CD4-positive, alpha-beta memory T cell (primary cell): ENCODE measurements around the gene LRSAM1. TPM values are rescaled to one million over a fixed set of nuclear protein-coding genes. Genes with fewer than 3 reads are reported as not detected.
A peak's percentile ranks its signal among the peaks of the same experiment; 100 is the strongest.

Source experiments
- CTCF ChIA-PET: fragments of 350-600 bp; sonication (Branson Sonifier 250); formaldehyde crosslinking; loops from one replicate; lab custom pipeline; 2021; ENCODE audit warnings: inconsistent platforms; ENCODE audit not compliant: partially characterized antibody; lab: Charles Lee
- POLR2A ChIA-PET: fragments of 350-600 bp; sonication (Branson Sonifier 250); formaldehyde crosslinking; loops from one replicate; lab custom pipeline; 2021; ENCODE audit not compliant: partially characterized antibody; lab: Charles Lee
- DNase-seq, 5 donors: peaks; one replicate each; pipeline versions ENCODE4 v3.0.0 to v3.0.0-alpha.2; 2020 to 2022; ENCODE audit warnings: mixed read lengths in 1 of 5
- H3K27ac ChIP-seq: one replicate; pipeline ENCODE4 v1.7.0; 2013; ENCODE audit warnings: low read depth, low read length
- H3K27me3 ChIP-seq: 2 replicates; pipeline ENCODE4 v1.7.0; 2013; ENCODE audit warnings: mild to moderate bottlenecking, low read length, moderate library complexity; ENCODE audit not compliant: insufficient read depth
- H3K36me3 ChIP-seq: 2 replicates; pipeline ENCODE4 v1.7.0; 2013; ENCODE audit warnings: mild to moderate bottlenecking, low read length, moderate library complexity; ENCODE audit not compliant: insufficient read depth
- H3K4me1 ChIP-seq: 2 replicates; pipeline ENCODE4 v1.7.0; 2013; ENCODE audit warnings: mild to moderate bottlenecking, low read length, moderate library complexity; ENCODE audit not compliant: insufficient read depth
- H3K4me3 ChIP-seq, 2 donors: one replicate each; pipeline ENCODE4 v1.7.0; 2013; ENCODE audit warnings: low read length in 2 of 2, mild to moderate bottlenecking in 1 of 2
- H3K9me3 ChIP-seq, 2 donors: one replicate each; pipeline ENCODE4 v1.7.0; 2013; ENCODE audit warnings: low read length in 2 of 2, control low read depth in 1 of 2; ENCODE audit not compliant: control insufficient read depth in 1 of 2
- H3K27ac Mint-ChIP-seq, 7 donors: one replicate each; pipeline ENCODE4 v1.8.0; 2020 to 2021; ENCODE audit warnings: mixed read lengths in 7 of 7, mild to moderate bottlenecking in 6 of 7, inconsistent platforms in 3 of 7, moderate library complexity in 3 of 7
- H3K27me3 Mint-ChIP-seq, 2 donors: one replicate each; pipeline ENCODE4 v1.8.0; 2020 to 2021; ENCODE audit warnings: mixed read lengths in 2 of 2
- H3K36me3 Mint-ChIP-seq, 2 donors: one replicate each; pipeline ENCODE4 v1.8.0; 2020 to 2021; ENCODE audit warnings: mixed read lengths in 2 of 2, inconsistent platforms in 1 of 2, mild to moderate bottlenecking in 1 of 2
- H3K4me1 Mint-ChIP-seq, 4 donors: one replicate each; pipeline ENCODE4 v1.8.0; 2020 to 2021; ENCODE audit warnings: mixed read lengths in 4 of 4, mild to moderate bottlenecking in 1 of 4
- H3K4me3 Mint-ChIP-seq, 8 donors: one replicate each; pipeline ENCODE4 v1.8.0; 2020 to 2021; ENCODE audit warnings: mixed read lengths in 8 of 8, mild to moderate bottlenecking in 7 of 8, moderate library complexity in 6 of 8, inconsistent platforms in 3 of 8
- H3K9me3 Mint-ChIP-seq, 8 donors: one replicate each; pipeline ENCODE4 v1.8.0; 2020 to 2021; ENCODE audit warnings: mixed read lengths in 8 of 8, mild to moderate bottlenecking in 5 of 8, inconsistent platforms in 3 of 8, moderate library complexity in 1 of 8
- intact Hi-C: fragments of 100-400 bp; cut with micrococcal nuclease; formaldehyde crosslinking; loops from one replicate; pipeline ENCODE4 v1.15.1; 2023
- polyA plus RNA-seq, 2 donors: library from polyadenylated mRNA; unstranded; fragments of 300-500 nt; fragmentation: Illumina TruSeq; gene quantifications; one replicate each; pipeline ENCODE4 v1.2.3, GENCODE V29; 2021
- total RNA-seq, 2 experiments: library from RNA; stranded (reverse); gene quantifications; one replicate each; pipeline ENCODE4 v1.2.3, GENCODE V29; 2021

Gene LRSAM1
- total and polyA plus RNA-seq, 4 experiments from 2014 or later = 4.3 to 31.3 (median 19.9) TPM

DNA sequence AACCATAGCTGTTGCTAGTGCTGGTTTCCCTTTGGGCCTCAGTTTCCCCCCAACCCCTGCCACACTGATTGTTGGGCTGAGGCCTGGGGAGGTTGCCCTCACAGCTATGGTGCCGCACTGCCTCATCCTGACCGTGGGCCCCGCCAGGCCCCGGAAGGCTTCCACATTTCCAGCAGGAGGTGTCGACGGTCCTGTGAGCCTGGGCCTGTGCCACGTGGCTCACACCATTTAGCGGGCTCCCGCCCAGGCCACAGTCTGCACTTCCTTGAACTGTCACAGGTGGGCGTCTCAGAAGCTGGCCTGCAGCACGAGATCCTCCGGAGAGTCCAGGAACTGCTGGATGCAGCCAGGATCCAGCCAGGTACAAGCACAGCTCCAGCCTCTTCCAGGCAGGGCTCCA, 45.7 kb downstream of the LRSAM1 start:
- CTCF ChIA-PET = no interaction called here
- peaks cover 5% of the 10 kb centered on the region for H3K36me3 ChIP-seq
- H3K9me3 Mint-ChIP-seq = no peaks in the 10 kb centered on the region

DNA sequence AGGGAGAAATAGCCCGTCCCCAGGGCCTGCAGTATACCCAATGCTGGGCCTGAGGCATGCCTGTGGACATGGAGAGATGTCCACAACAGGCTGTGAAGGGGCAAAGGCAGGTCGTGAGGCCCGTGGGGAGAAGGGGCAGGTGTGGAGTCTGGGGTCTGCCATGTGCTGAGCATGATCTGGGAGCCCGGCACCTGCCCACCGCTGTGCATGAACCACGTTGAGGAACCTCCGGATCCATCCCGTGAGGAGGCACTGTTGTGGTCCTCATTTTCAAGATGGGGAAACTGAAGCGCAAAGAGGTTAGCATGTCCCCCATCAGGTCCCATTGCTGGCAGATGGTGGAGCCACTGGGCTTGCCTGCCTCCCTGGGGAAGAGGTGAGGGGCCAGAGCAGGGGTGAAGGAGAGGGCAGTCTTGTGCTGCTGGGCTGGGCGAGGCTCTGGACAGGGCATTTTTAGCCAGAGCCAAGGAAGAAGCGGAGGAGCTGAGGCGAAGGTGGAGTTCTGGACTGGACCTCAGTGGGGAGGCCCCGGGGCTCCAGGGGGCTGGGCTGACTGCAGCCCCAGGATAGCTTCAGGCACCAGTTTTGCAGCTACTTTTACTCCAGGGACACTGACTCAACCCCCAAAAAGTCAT, 46.5 kb downstream of the LRSAM1 start:
- Histone ChIP-seq H3K27ac (no peak overlapping the region), H3K4me1 (no peaks in the 10 kb centered on the region), H3K36me3 (peaks cover 5% of the 10 kb centered on the region), H3K9me3 (no peaks in the 10 kb centered on the region), H3K27me3 (no peaks in the 10 kb centered on the region), H3K4me3 (no peak overlapping the region)
- no peaks in the 10 kb centered on the region for H3K9me3 Mint-ChIP-seq
- peaks cover 14 to 25% of the 10 kb centered on the region in 2 donors for H3K36me3 Mint-ChIP-seq
- no peak overlapping the region for H3K27ac Mint-ChIP-seq
- intact Hi-C loops = no loop called here
- CTCF ChIA-PET = no interaction called here
- no peaks in the 10 kb centered on the region for H3K4me1 Mint-ChIP-seq
- POLR2A ChIA-PET = no interaction called here
- H3K27me3 Mint-ChIP-seq = no peaks in the 10 kb centered on the region
- no peak for DNase-seq
- H3K4me3 Mint-ChIP-seq = no peak overlapping the region

More for the DNA sequence above, 45.7 kb downstream of the LRSAM1 start:
- no peaks in the 10 kb centered on the region for H3K4me1 Mint-ChIP-seq
- H3K4me1 ChIP-seq = no peaks in the 10 kb centered on the region
- no peaks in the 10 kb centered on the region for H3K27me3 Mint-ChIP-seq
- POLR2A ChIA-PET = no interaction called here
- no peak overlapping the region for H3K4me3 Mint-ChIP-seq
- H3K4me3 ChIP-seq = no peak overlapping the region
- intact Hi-C loops = no loop called here
- H3K9me3 ChIP-seq = no peaks in the 10 kb centered on the region
- no peaks in the 10 kb centered on the region for H3K27me3 ChIP-seq
- no peak overlapping the region for H3K27ac ChIP-seq
- H3K36me3 Mint-ChIP-seq = peaks cover 19 to 33% of the 10 kb centered on the region in 2 donors
- no peak for DNase-seq
- peak overlapping the region in 1 of 7 donors; percentile 41 for H3K27ac Mint-ChIP-seq

DNA sequence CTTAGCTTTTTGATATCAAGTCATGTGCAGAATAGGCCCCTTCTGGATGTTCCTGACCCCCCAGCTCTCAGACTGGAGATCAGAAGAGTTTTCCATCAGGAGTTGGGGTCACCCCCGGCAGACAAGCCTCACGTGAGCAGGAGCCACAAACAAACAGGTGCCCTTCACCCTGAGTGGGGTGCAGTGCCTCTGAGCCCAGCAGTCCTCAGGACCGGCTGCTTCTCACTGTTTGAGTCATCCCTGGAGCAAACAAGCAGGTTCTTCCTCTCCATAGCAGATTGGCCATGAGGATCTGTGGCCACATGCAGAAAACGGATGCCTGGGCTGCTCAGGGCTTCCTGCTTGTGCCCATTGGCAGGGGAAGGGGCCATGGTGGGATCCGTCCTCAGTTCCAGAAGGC, 47.0 kb downstream of the LRSAM1 start:
- H3K36me3 ChIP-seq = peaks cover 5% of the 10 kb centered on the region

DNA sequence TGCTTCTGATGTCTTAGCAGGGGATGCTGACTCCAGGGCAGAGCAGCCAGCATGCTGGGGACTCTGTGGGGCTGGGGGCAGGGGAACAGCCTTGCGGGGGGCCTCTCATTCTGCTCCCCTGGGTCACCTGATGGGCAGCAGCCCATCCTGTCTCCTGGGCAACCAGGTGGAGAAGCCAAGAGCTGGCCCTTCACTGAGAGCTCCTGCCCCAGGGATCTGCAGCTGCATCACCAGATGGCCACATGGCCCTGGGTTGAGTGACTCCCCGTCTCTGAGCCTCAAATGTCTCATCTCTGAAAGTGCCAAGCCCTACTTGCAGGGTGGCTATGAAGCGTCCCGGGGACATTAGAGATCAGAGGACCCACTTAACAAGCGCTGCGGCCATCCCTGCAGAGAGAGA, 49.1 kb downstream of the LRSAM1 start:
- Mint-ChIP-seq H3K4me3 (no peak overlapping the region), H3K9me3 (no peaks in the 10 kb centered on the region), H3K4me1 (peaks cover 0 to 5% (median 2%) of the 10 kb centered on the region in 4 donors), H3K36me3 (peaks cover 6 to 12% of the 10 kb centered on the region in 2 donors), H3K27me3 (no peaks in the 10 kb centered on the region), H3K27ac (no peak overlapping the region)
- Histone ChIP-seq H3K4me1 (no peaks in the 10 kb centered on the region), H3K36me3 (peaks cover 3% of the 10 kb centered on the region), H3K4me3 (no peak overlapping the region), H3K9me3 (no peaks in the 10 kb centered on the region), H3K27ac (no peak overlapping the region), H3K27me3 (no peaks in the 10 kb centered on the region)
- intact Hi-C loops = loop anchor here (5.0 kb wide), 1 partner anchor 417 kb away; the partner anchor contains the start of gene ST6GALNAC4
- POLR2A ChIA-PET = no interaction called here
- no peak for DNase-seq
- CTCF ChIA-PET = interaction anchor here (1.3 kb wide), 1 partner anchor 85 kb away, joined by 4 read pairs; no protein-coding TSS in a partner anchor

More for the DNA sequence above, 47.0 kb downstream of the LRSAM1 start:
- ChIA-PET POLR2A (no interaction called here), CTCF (no interaction called here)
- Mint-ChIP-seq H3K27ac (no peak overlapping the region), H3K4me3 (no peak overlapping the region), H3K36me3 (peaks cover 12 to 19% of the 10 kb centered on the region in 2 donors), H3K4me1 (no peaks in the 10 kb centered on the region), H3K27me3 (no peaks in the 10 kb centered on the region), H3K9me3 (no peaks in the 10 kb centered on the region)
- intact Hi-C loops = no loop called here
- H3K27me3 ChIP-seq = no peaks in the 10 kb centered on the region
- DNase-seq = no peak
- no peak overlapping the region for H3K27ac ChIP-seq
- no peaks in the 10 kb centered on the region for H3K4me1 ChIP-seq
- no peaks in the 10 kb centered on the region for H3K9me3 ChIP-seq
- no peak overlapping the region for H3K4me3 ChIP-seq

DNA sequence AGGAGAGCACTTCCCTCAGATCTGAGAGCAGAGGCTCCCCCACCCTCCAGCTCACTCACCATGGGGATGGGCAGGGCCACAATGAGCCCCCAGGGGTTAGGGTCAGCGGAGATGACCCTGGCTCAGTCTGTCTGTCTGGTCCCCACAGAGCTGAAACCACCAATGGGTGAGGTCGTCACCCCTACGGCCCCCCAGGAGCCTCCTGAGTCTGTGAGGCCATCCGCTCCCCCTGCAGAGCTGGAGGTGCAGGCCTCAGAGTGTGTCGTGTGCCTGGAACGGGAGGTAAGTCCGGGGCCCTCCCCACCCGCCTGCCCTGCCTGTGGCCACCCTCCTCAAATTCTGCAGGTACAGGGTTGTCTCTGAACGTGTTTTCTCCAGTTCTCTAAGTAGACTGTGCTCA, 49.6 kb downstream of the LRSAM1 start:
- no peak overlapping the region for H3K4me3 Mint-ChIP-seq
- no peaks in the 10 kb centered on the region for H3K27me3 Mint-ChIP-seq
- Histone ChIP-seq H3K9me3 (no peaks in the 10 kb centered on the region), H3K4me1 (no peaks in the 10 kb centered on the region), H3K36me3 (no peaks in the 10 kb centered on the region), H3K27ac (no peak overlapping the region), H3K4me3 (no peak overlapping the region), H3K27me3 (no peaks in the 10 kb centered on the region)
- intact Hi-C loops = loop anchor here (5.0 kb wide), 1 partner anchor 416 kb away; the partner anchor contains the start of gene ST6GALNAC4
- H3K9me3 Mint-ChIP-seq = no peaks in the 10 kb centered on the region
- H3K36me3 Mint-ChIP-seq = peaks cover 4 to 10% of the 10 kb centered on the region in 2 donors
- ChIA-PET CTCF (interaction anchor here (1.3 kb wide), 1 partner anchor 85 kb away, joined by 4 read pairs; no protein-coding TSS in a partner anchor), POLR2A (no interaction called here)
- peaks cover 0 to 5% (median 2%) of the 10 kb centered on the region in 4 donors for H3K4me1 Mint-ChIP-seq
- no peak overlapping the region for H3K27ac Mint-ChIP-seq
- DNase-seq = no peak

DNA sequence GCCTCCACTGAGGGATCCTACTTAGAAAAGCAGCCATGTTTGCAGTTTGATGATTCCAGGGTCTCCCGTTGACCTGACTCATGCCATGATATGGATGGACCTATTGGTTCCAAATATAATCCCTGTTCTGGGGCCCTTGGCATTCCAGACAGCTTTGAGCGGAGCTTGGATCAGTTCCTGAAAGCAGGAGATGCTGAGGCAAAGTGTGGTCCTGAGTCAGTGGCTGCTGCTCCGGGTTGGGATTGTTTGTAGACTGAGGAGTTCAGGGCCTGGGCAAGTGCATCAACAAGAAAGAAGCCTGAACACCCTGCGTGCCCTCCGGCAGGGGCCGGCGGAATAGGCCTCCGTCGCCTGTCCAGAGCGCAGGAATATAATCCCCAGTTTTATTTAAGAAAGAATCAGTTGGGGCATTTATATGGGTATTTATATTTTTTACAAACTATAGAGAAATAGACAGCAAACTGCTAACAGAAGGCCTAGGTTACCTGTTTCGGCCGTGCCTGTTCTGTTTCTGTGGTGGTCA, 50.6 kb downstream of the LRSAM1 start:
- Histone ChIP-seq H3K4me3 (no peak overlapping the region), H3K27ac (no peak overlapping the region), H3K9me3 (no peaks in the 10 kb centered on the region), H3K36me3 (no peaks in the 10 kb centered on the region), H3K27me3 (no peaks in the 10 kb centered on the region), H3K4me1 (no peaks in the 10 kb centered on the region)
- intact Hi-C loops = loop anchor here (5.0 kb wide), 1 partner anchor 415 kb away; the partner anchor contains the start of gene ST6GALNAC4
- Mint-ChIP-seq H3K9me3 (no peaks in the 10 kb centered on the region), H3K27ac (peak overlapping the region in 1 of 7 donors; percentile 48), H3K4me1 (peaks cover 0 to 5% (median 2%) of the 10 kb centered on the region in 4 donors), H3K27me3 (no peaks in the 10 kb centered on the region), H3K36me3 (peaks cover 0 to 3% of the 10 kb centered on the region in 2 donors), H3K4me3 (no peak overlapping the region)
- no peak for DNase-seq
- ChIA-PET CTCF (interaction anchor here (4.6 kb wide), 1 partner anchor 84 kb away, joined by 73 read pairs; no protein-coding TSS in a partner anchor), POLR2A (interaction anchor here (0.7 kb wide), 1 partner anchor 381 kb away, joined by 3 read pairs; no protein-coding TSS in a partner anchor)

DNA sequence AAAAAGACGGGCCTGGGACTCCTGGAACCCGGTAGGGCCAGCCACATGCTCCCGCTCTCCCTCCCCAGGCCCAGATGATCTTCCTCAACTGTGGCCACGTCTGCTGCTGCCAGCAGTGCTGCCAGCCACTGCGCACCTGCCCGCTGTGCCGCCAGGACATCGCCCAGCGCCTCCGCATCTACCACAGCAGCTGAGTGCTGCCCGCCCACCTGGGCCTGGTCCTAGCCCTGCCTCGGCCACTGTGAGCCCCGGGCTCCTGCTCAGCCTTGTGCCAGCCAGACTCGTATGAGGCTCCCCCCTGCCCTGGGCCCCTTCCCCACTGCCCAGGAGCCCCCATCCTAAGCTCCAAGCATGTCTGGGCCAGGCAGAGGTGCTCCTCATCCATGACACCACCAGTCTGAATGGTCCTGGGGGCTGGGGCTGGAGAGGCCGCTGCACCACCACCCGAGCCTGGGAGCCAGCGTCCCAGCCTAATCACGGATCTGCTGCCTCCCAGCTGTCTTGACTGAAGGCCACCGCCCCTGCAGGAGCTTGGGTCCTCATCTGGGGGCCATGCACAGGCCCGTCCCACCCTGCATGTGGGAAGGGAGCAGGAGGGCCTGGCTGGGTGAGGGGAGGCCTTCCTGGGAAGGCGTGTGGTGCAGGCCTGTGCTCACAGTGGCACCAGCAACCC, 51.5 kb downstream of the LRSAM1 start:
- DNase-seq = no peak
- intact Hi-C loops = loop anchor here (5.0 kb wide), 1 partner anchor 414 kb away; the partner anchor contains the start of gene ST6GALNAC4
- H3K9me3 ChIP-seq = no peaks in the 10 kb centered on the region

More for the DNA sequence above, 51.5 kb downstream of the LRSAM1 start:
- no peaks in the 10 kb centered on the region for H3K4me1 ChIP-seq
- no peaks in the 10 kb centered on the region for H3K27me3 ChIP-seq
- Mint-ChIP-seq H3K27me3 (no peaks in the 10 kb centered on the region), H3K9me3 (no peaks in the 10 kb centered on the region), H3K27ac (no peak overlapping the region), H3K36me3 (peaks cover 0 to 3% of the 10 kb centered on the region in 2 donors), H3K4me1 (peaks cover 0 to 5% (median 2%) of the 10 kb centered on the region in 4 donors), H3K4me3 (no peak overlapping the region)
- H3K36me3 ChIP-seq = no peaks in the 10 kb centered on the region
- no peak overlapping the region for H3K4me3 ChIP-seq
- no peak overlapping the region for H3K27ac ChIP-seq
- ChIA-PET POLR2A (interaction anchor here (0.7 kb wide), 1 partner anchor 380 kb away, joined by 3 read pairs; no protein-coding TSS in a partner anchor), CTCF (interaction anchor here (1.2 to 4.6 kb wide), 8 partner anchors 76 to 419 kb away, joined by 3 to 73 read pairs (median 7); partner anchors contain the start of gene TOR2A)
